SK-N-MC (cell line): ENCODE measurements around the gene PTPRN2.
"Not testable (repeated sequence)": the region's sequence is repeated elsewhere in the genome, so short reads cannot be mapped to it uniquely, and the experiment has no call there.

Experiments used
- DNase-seq: peaks from one replicate; pipeline ENCODE4 v3.0.0-alpha.2; 2011; ENCODE audit warnings: low read depth, low spot score
- H3K27ac ChIP-seq: fragments of 200-600 bp; sonication (generic); 2 replicates; pipeline ENCODE4 v1.5.1; 2016; ENCODE audit warnings: mixed run types
- H3K36me3 ChIP-seq: fragments of 200-600 bp; sonication (generic); 2 replicates; pipeline ENCODE4 v1.6.1; 2017; ENCODE audit warnings: antibody characterized with exemption, low read length, mixed read lengths; ENCODE audit not compliant: insufficient read depth
- H3K4me3 ChIP-seq: fragments of 200-600 bp; sonication (generic); 2 replicates; pipeline ENCODE4 v1.5.1; 2016
- H3K9ac ChIP-seq: fragments of 200-600 bp; sonication (generic); 2 replicates; pipeline ENCODE4 v1.8.0; 2017; ENCODE audit warnings: mixed run types, mixed read lengths; ENCODE audit not compliant: insufficient read length
- H3K9me3 ChIP-seq: fragments of 200-600 bp; sonication (generic); 2 replicates; pipeline ENCODE4 v1.6.1; 2017; ENCODE audit warnings: low read depth, mild to moderate bottlenecking, antibody characterized with exemption, low read length, moderate library complexity, mixed read lengths
- EZH2 ChIP-seq: fragments of 200-600 bp; sonication (generic); IDR thresholded peaks from one replicate; pipeline ENCODE4 v1.6.1; 2017; ENCODE audit warnings: antibody characterized with exemption
- FOXP2 ChIP-seq: optimal IDR thresholded peaks from 2 replicates; pipeline ENCODE3; 2011; ENCODE audit warnings: mild to moderate bottlenecking, moderate library complexity; ENCODE audit not compliant: insufficient read depth; ENCODE audit errors: extremely low read length, control extremely low read depth
- POLR2AphosphoS5 ChIP-seq: IDR thresholded peaks from 2 replicates; pipeline ENCODE4 v1.6.1; 2012; ENCODE audit warnings: mild to moderate bottlenecking, low read depth, low read length, borderline replicate concordance

Gene PTPRN2

GRCh38 chr7:157670490-157671357, 916.9 kb downstream of the PTPRN2 start:
- DNase-seq: no peak
- TF ChIP-seq FOXP2 (no peak), EZH2 (no peak), POLR2AphosphoS5 (no peak)
- Histone ChIP-seq H3K36me3 (no peaks in the 10 kb centered on the region), H3K9ac (no peak overlapping the region), H3K9me3 (no peaks in the 10 kb centered on the region), H3K27ac (no peak overlapping the region), H3K4me3 (no peak overlapping the region)

GRCh38 chr7:157669768-157670351, 917.8 kb downstream of the PTPRN2 start:
- no peaks in the 10 kb centered on the region for H3K9me3 ChIP-seq
- H3K27ac ChIP-seq: no peak overlapping the region
- DNase-seq: no peak
- H3K9ac ChIP-seq: no peak overlapping the region
- H3K36me3 ChIP-seq: no peaks in the 10 kb centered on the region
- no peak overlapping the region for H3K4me3 ChIP-seq
- no peak for TF ChIP-seq POLR2AphosphoS5
- TF ChIP-seq EZH2: no peak
- no peak for TF ChIP-seq FOXP2

- no peak for DNase-seq
- Histone ChIP-seq H3K9ac (no peak overlapping the region), H3K9me3 (no peaks in the 10 kb centered on the region), H3K36me3 (no peaks in the 10 kb centered on the region), H3K4me3 (no peak overlapping the region), H3K27ac (no peak overlapping the region)
- TF ChIP-seq FOXP2: no peak
- TF ChIP-seq POLR2AphosphoS5: no peak
- TF ChIP-seq EZH2: no peak
Measured at GRCh38 chr7:157668884-157669767, 918.5 kb downstream of the PTPRN2 start.

GRCh38 chr7:157668221-157668883, 919.3 kb downstream of the PTPRN2 start:
- no peak overlapping the region for H3K4me3 ChIP-seq
- H3K36me3 ChIP-seq: no peaks in the 10 kb centered on the region
- no peak for DNase-seq
- no peak overlapping the region for H3K27ac ChIP-seq
- no peak overlapping the region for H3K9ac ChIP-seq
- TF ChIP-seq POLR2AphosphoS5: no peak
- no peak for TF ChIP-seq EZH2
- TF ChIP-seq FOXP2: no peak
- no peaks in the 10 kb centered on the region for H3K9me3 ChIP-seq

- H3K9ac ChIP-seq: no peak overlapping the region
- H3K27ac ChIP-seq: no peak overlapping the region
- no peak for DNase-seq
- no peak overlapping the region for H3K4me3 ChIP-seq
- H3K36me3 ChIP-seq: no peaks in the 10 kb centered on the region
- no peak for TF ChIP-seq POLR2AphosphoS5
- no peak for TF ChIP-seq EZH2
- H3K9me3 ChIP-seq: no peaks in the 10 kb centered on the region
Measured at GRCh38 chr7:157667731-157668130, 919.9 kb downstream of the PTPRN2 start.

- Histone ChIP-seq H3K9me3 (no peaks in the 10 kb centered on the region), H3K36me3 (no peaks in the 10 kb centered on the region), H3K4me3 (no peak overlapping the region), H3K9ac (no peak overlapping the region), H3K27ac (no peak overlapping the region)
- no peak for DNase-seq
- TF ChIP-seq EZH2 (no peak), POLR2AphosphoS5 (no peak), FOXP2 (no peak)
Measured at GRCh38 chr7:157667261-157667660, 920.4 kb downstream of the PTPRN2 start.

GRCh38 chr7:157666530-157667040, 921.0 kb downstream of the PTPRN2 start:
- no peaks in the 10 kb centered on the region for H3K9me3 ChIP-seq
- H3K36me3 ChIP-seq: no peaks in the 10 kb centered on the region
- no peak overlapping the region for H3K4me3 ChIP-seq
- H3K27ac ChIP-seq: no peak overlapping the region
- no peak overlapping the region for H3K9ac ChIP-seq
- no peak for TF ChIP-seq FOXP2
- TF ChIP-seq POLR2AphosphoS5: no peak
- no peak for DNase-seq

- not testable (repeated sequence) for H3K4me3 ChIP-seq, H3K9ac ChIP-seq, H3K9me3 ChIP-seq, H3K27ac ChIP-seq, DNase-seq, H3K36me3 ChIP-seq
Measured at GRCh38 chr7:157665634-157665988, 922.0 kb downstream of the PTPRN2 start.
